ENCODE measurements around the gene MAML3.

DNA sequence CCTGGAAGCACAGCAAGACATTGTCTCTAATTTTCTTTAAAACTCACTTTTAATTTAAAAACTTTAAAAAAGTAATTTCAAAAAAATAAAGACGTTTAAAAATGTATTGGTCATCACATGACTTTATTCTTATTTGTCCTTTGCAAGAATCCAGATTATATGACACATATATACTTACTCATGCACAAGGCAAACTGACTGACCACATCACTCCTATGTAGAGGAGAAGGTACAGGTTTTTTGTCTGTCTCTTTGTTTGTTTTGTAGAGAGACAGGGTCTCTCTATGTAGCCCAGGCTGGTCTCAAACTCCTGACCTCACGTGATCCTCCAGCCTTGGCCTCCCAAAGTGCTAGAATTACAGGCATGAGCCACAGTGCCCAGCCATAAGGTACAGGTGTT is 28.6 kb downstream of the MAML3 start:
- no peak for TF ChIP-seq CTCF (IDR thresholded peaks at IDR 0.05; ENCODE audit: low read depth, low read length)
- TF ChIP-seq POLR2A (IDR thresholded peaks at IDR 0.05; ENCODE audit: extremely low read depth, insufficient read length): no peak
- TF ChIP-seq MYC (IDR thresholded peaks at IDR 0.05; ENCODE audit: low read depth, low read length): no peak

Measured in NB4 (cell line).